Measurements from ENCODE around the gene PNMA1. TPM values are rescaled to one million over a fixed set of nuclear protein-coding genes. Genes with fewer than 3 reads are reported as not detected.

The PNMA1 gene
- total and polyA plus RNA-seq, 2 of the 13 experiments (the other 11 are each of a cell fraction or from before 2014, with no cell fraction given): 7.0 to 8.3 TPM

GRCh38 chr14:73729556-73730265, 15.5 kb upstream of the PNMA1 start:
- TF ChIP-seq CBFB (CRISPR knock-in tag; IDR thresholded peaks at IDR 0.05) (no peak), AGO2 (optimal IDR thresholded peaks at IDR 0.05; ENCODE audit: low read depth, low read length) (peak; percentile 43)
- in situ Hi-C loops (cut with HindIII; ENCODE audit: extremely low pct_ligation_motif_present, low pct_unique_long_range_greater_than_20kb): loop anchor here (5.0 to 25.0 kb wide), 2 partner anchors 98 to 308 kb away; no protein-coding TSS in a partner anchor
- H3K4me3 ChIP-seq (replicated peaks in 1 of 3; ENCODE audit: insufficient read depth in 1 of 3, low read depth in 2 of 3, low read length in 3 of 3): no peak overlapping the region
- H3K4me1 ChIP-seq (ENCODE audit: insufficient read depth, low read length): peaks cover 10% of the 10 kb centered on the region
- ATAC-seq: no peak; the same call in 2 of the 3 replicates
- peaks cover 3% of the 10 kb centered on the region; the same call in 1 of the 2 replicates for H4K20me1 ChIP-seq (ENCODE audit: insufficient read depth, low read length)
- no TSS peak for BruUV-seq (replicated peaks)
- H3K79me2 ChIP-seq (ENCODE audit: insufficient read depth, low read length): no peaks in the 10 kb centered on the region
- peaks cover 33 to 73% of the 10 kb centered on the region in 2 experiments for H3K36me3 ChIP-seq (replicated peaks in 1 of 2; ENCODE audit: control insufficient read depth in 1 of 2, insufficient read depth in 2 of 2, low read length in 2 of 2)
- CTCF ChIA-PET (ENCODE audit: low intra/inter-chr PET ratio, low total read pairs): interaction anchor here (1.8 to 2.7 kb wide), 2 partner anchors 29 to 96 kb away, joined by 8 to 39 read pairs; no protein-coding TSS in a partner anchor
- no peak for DNase-seq (ENCODE audit: low spot score)
- H3K27me3 ChIP-seq (ENCODE audit: control insufficient read depth in 1 of 2, insufficient read depth in 2 of 2, low read length in 2 of 2): no peaks in the 10 kb centered on the region
- no peak overlapping the region for H3K4me2 ChIP-seq (ENCODE audit: low read depth, low read length)
- no peak overlapping the region for H2AFZ ChIP-seq (ENCODE audit: low read length)
- no peak for FAIRE-seq
- POLR2A ChIA-PET: interaction anchor here (0.9 kb wide), 1 partner anchor 15 kb away, joined by 3 read pairs; no protein-coding TSS in a partner anchor
- H3K27ac ChIP-seq (ENCODE audit: extremely low read length, insufficient read depth, low read length): no peak overlapping the region
- H3K9ac ChIP-seq (ENCODE audit: insufficient read depth, low read depth, low read length): no peak overlapping the region
- intact Hi-C loops (cut with micrococcal nuclease; ENCODE audit: unreplicated experiment): loop anchor here (2.0 kb wide), 1 partner anchor 139 kb away; no protein-coding TSS in a partner anchor
- WGBS (ENCODE audit: low lambda C conversion rate): 86% methylated on average over 21 of the region's 23 CpGs
- H3K9me3 ChIP-seq (ENCODE audit: low read length): no peaks in the 10 kb centered on the region

- Histone ChIP-seq H3K27ac (ENCODE audit: extremely low read length, insufficient read depth, low read length) (no peak overlapping the region), H3K36me3 (replicated peaks in 1 of 2; ENCODE audit: control insufficient read depth in 1 of 2, insufficient read depth in 2 of 2, low read length in 2 of 2) (peaks cover 32 to 76% of the 10 kb centered on the region in 2 experiments), H3K9ac (ENCODE audit: insufficient read depth, low read depth, low read length) (no peak overlapping the region), H3K9me3 (ENCODE audit: low read length) (no peaks in the 10 kb centered on the region), H3K79me2 (ENCODE audit: insufficient read depth, low read length) (no peaks in the 10 kb centered on the region), H3K4me2 (ENCODE audit: low read depth, low read length) (no peak overlapping the region), H3K4me3 (replicated peaks in 1 of 3; ENCODE audit: insufficient read depth in 1 of 3, low read depth in 2 of 3, low read length in 3 of 3) (no peak overlapping the region), H4K20me1 (ENCODE audit: insufficient read depth, low read length) (peaks cover 3% of the 10 kb centered on the region; the same call in 1 of the 2 replicates), H3K27me3 (ENCODE audit: control insufficient read depth in 1 of 2, insufficient read depth in 2 of 2, low read length in 2 of 2) (no peaks in the 10 kb centered on the region), H3K4me1 (ENCODE audit: insufficient read depth, low read length) (peaks cover 19% of the 10 kb centered on the region), H2AFZ (ENCODE audit: low read length) (no peak overlapping the region)
- in situ Hi-C loops (cut with HindIII; ENCODE audit: extremely low pct_ligation_motif_present, low pct_unique_long_range_greater_than_20kb) (loop anchor here (5.0 to 25.0 kb wide), 2 partner anchors 98 to 308 kb away; no protein-coding TSS in a partner anchor), intact Hi-C loops (cut with micrococcal nuclease; ENCODE audit: unreplicated experiment) (loop anchor here (1.0 to 2.0 kb wide), 3 partner anchors 29 to 140 kb away; no protein-coding TSS in a partner anchor)
- no TSS peak for BruUV-seq (replicated peaks)
- peak; percentile 60 for DNase-seq (ENCODE audit: low spot score)
- POLR2A ChIA-PET: interaction anchor here (0.7 to 1.0 kb wide), 5 partner anchors 14 to 123 kb away, joined by 3 to 5 read pairs (median 4); partner anchors contain the start of genes PNMA1 and PTGR2
- 30% methylated on average over 6 of the region's 6 CpGs for WGBS (ENCODE audit: low lambda C conversion rate)
- peak; percentile 94 for FAIRE-seq
- peak; percentile 86 for ATAC-seq
- CTCF ChIA-PET (ENCODE audit: low intra/inter-chr PET ratio, low total read pairs): interaction anchor here (0.9 to 2.7 kb wide), 3 partner anchors 30 to 140 kb away, joined by 4 to 39 read pairs (median 8); no protein-coding TSS in a partner anchor
- TF ChIP-seq ELF4 (CRISPR knock-in tag; IDR thresholded peaks at IDR 0.05; ENCODE audit: borderline replicate concordance) (no peak), GTF3A (CRISPR knock-in tag; conservative IDR thresholded peaks at IDR 0.05) (no peak), PRMT3 (CRISPR knock-in tag; IDR thresholded peaks at IDR 0.05; ENCODE audit: borderline replicate concordance, low read depth) (no peak), PLSCR1 (CRISPR knock-in tag; IDR thresholded peaks at IDR 0.05; ENCODE audit: borderline replicate concordance) (no peak), ZFP1 (CRISPR knock-in tag; IDR thresholded peaks at IDR 0.05) (no peak), SOX6 (IDR thresholded peaks at IDR 0.05) (no peak), SOX6 (CRISPR knock-in tag; IDR thresholded peaks at IDR 0.05) (0 out of 2 replicates have a peak, but pooled peaks have one; percentile 7), RFXANK (CRISPR knock-in tag; IDR thresholded peaks at IDR 0.05) (no peak), ZNF674 (CRISPR knock-in tag; IDR thresholded peaks at IDR 0.05; ENCODE audit: low read depth) (no peak), ZNF337 (CRISPR knock-in tag; IDR thresholded peaks at IDR 0.05; ENCODE audit: borderline replicate concordance, low read depth) (no peak), RARA (CRISPR knock-in tag; IDR thresholded peaks at IDR 0.05) (peak; percentile 28; the same call in 1 of the 2 replicates)
- TF ChIP-seq, protein P1, sequence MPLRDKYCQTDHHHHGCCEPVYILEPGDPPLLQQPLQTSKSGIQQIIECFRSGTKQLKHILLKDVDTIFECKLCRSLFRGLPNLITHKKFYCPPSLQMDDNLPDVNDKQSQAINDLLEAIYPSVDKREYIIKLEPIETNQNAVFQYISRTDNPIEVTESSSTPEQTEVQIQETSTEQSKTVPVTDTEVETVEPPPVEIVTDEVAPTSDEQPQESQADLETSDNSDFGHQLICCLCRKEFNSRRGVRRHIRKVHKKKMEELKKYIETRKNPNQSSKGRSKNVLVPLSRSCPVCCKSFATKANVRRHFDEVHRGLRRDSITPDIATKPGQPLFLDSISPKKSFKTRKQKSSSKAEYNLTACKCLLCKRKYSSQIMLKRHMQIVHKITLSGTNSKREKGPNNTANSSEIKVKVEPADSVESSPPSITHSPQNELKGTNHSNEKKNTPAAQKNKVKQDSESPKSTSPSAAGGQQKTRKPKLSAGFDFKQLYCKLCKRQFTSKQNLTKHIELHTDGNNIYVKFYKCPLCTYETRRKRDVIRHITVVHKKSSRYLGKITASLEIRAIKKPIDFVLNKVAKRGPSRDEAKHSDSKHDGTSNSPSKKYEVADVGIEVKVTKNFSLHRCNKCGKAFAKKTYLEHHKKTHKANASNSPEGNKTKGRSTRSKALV (CRISPR knock-in tag; IDR thresholded peaks at IDR 0.05): no peak
Measured at GRCh38 chr14:73728717-73729330, 14.6 kb upstream of the PNMA1 start.

All from HepG2 (cell line).